Osteoblast (primary cell): ENCODE results near the gene MFSD6. TPM values are rescaled to one million over a fixed set of nuclear protein-coding genes. Genes with fewer than 3 reads are reported as not detected.

ENCODE experiments used
- DNase-seq: peaks from one replicate; pipeline ENCODE4 v3.0.0; 2011; ENCODE audit warnings: low spot score, mixed read lengths; ENCODE audit not compliant: insufficient read length; ENCODE audit errors: missing footprints
- H2AFZ ChIP-seq: 2 replicates; pipeline ENCODE4 v1.6.0; 2011; ENCODE audit warnings: mild to moderate bottlenecking, low read length
- H3K27ac ChIP-seq: 2 replicates; pipeline ENCODE4 v1.5.1; 2011; ENCODE audit warnings: mild to moderate bottlenecking, low read depth, low read length, moderate library complexity
- H3K27me3 ChIP-seq: 2 replicates; pipeline ENCODE4 v1.6.0; 2012; ENCODE audit warnings: mild to moderate bottlenecking, control low read depth, inconsistent platforms, low read length, moderate library complexity; ENCODE audit not compliant: insufficient read depth
- H3K36me3 ChIP-seq: 2 replicates; pipeline ENCODE4 v1.5.1; 2011; ENCODE audit warnings: mild to moderate bottlenecking, low read length, control low read depth, moderate library complexity; ENCODE audit not compliant: insufficient read depth
- H3K4me1 ChIP-seq: 2 replicates; pipeline ENCODE4 v1.5.1; 2011; ENCODE audit warnings: mild to moderate bottlenecking, low read length, control low read depth, moderate library complexity; ENCODE audit not compliant: insufficient read depth
- H3K4me2 ChIP-seq: 2 replicates; pipeline ENCODE4 v1.6.0; 2011; ENCODE audit warnings: mild to moderate bottlenecking, low read length; ENCODE audit not compliant: insufficient read depth
- H3K4me3 ChIP-seq: fragments of 200-600 bp; sonication (generic); 3 replicates; pipeline ENCODE4 v1.5.1; 2012; ENCODE audit warnings: mild to moderate bottlenecking, low read length, inconsistent platforms; ENCODE audit not compliant: insufficient read depth
- H3K79me2 ChIP-seq: 2 replicates; pipeline ENCODE4 v1.6.0; 2012; ENCODE audit warnings: mild to moderate bottlenecking, low read length, control low read depth, inconsistent platforms; ENCODE audit not compliant: insufficient read depth
- H3K9me3 ChIP-seq: 2 replicates; pipeline ENCODE4 v1.5.1; 2011; ENCODE audit warnings: low read depth, low read length, control low read depth
- H4K20me1 ChIP-seq: 2 replicates; pipeline ENCODE4 v1.6.0; 2012; ENCODE audit warnings: mild to moderate bottlenecking, low read length, control low read depth; ENCODE audit not compliant: insufficient read depth
- total RNA-seq: library from RNA; depleted of rRNA; stranded (reverse); fragments of >200 nt; gene quantifications from 2 replicates; pipeline ENCODE4 v1.2.3, GENCODE V29; 2012
- TF ChIP-seq, protein P1 (sequence below): IDR thresholded peaks from 2 replicates; pipeline ENCODE4 v1.5.1; 2011; ENCODE audit warnings: mild to moderate bottlenecking, low read depth, low read length, moderate library complexity; ENCODE audit errors: extremely low read depth

Gene MFSD6
- total RNA-seq, 1 donor: 11.2 TPM

DNA sequence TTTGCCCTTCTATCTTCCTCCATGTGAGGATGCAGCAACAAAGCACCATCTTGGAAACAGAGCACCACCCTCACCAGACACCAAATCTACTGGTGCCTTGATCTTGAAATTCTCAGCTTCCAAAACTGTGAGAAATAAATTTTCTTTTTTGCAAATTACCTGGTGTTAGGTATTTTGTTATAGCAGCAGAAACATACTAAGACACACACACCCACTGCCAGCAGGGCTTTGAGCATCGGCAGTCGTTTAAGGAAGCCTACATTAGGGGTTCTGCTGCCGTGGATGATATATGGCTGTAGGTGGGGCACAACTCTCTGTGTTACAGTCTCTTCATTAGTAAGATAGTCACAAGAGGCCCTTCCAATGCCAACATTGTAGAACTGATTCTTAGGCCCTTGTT lies 20.7 kb upstream of the MFSD6 start:
- no peaks in the 10 kb centered on the region for H3K4me1 ChIP-seq
- H4K20me1 ChIP-seq: no peaks in the 10 kb centered on the region
- H3K4me3 ChIP-seq: no peak overlapping the region
- H3K27me3 ChIP-seq: peaks cover 16% of the 10 kb centered on the region
- H3K4me2 ChIP-seq: no peak overlapping the region
- H3K9me3 ChIP-seq: no peaks in the 10 kb centered on the region
- TF ChIP-seq, protein P1, sequence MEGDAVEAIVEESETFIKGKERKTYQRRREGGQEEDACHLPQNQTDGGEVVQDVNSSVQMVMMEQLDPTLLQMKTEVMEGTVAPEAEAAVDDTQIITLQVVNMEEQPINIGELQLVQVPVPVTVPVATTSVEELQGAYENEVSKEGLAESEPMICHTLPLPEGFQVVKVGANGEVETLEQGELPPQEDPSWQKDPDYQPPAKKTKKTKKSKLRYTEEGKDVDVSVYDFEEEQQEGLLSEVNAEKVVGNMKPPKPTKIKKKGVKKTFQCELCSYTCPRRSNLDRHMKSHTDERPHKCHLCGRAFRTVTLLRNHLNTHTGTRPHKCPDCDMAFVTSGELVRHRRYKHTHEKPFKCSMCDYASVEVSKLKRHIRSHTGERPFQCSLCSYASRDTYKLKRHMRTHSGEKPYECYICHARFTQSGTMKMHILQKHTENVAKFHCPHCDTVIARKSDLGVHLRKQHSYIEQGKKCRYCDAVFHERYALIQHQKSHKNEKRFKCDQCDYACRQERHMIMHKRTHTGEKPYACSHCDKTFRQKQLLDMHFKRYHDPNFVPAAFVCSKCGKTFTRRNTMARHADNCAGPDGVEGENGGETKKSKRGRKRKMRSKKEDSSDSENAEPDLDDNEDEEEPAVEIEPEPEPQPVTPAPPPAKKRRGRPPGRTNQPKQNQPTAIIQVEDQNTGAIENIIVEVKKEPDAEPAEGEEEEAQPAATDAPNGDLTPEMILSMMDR: no peak
- no peaks in the 10 kb centered on the region for H3K79me2 ChIP-seq
- H3K27ac ChIP-seq: no peak overlapping the region
- no peaks in the 10 kb centered on the region for H3K36me3 ChIP-seq
- no peak overlapping the region for H2AFZ ChIP-seq
- no peak for DNase-seq

DNA sequence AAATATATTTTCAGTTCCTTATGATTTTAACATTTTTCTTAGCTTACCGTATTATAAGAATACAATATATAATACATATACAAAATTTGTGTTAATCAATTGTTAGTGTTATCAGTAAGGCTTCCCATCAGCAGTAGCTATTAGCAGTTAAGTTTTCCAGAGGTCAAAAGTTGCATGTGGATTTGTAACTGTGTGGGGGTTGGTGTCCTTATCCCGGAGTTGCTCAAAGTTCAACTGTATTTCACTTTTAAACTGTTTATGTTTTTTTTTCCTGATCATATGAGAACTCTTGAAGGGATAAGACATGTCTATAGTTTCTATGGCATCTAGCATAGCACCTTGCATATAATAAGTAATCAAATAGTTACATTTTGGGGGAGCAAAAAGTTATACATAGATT lies 11.9 kb upstream of the MFSD6 start:
- H3K4me3 ChIP-seq: no peak overlapping the region
- H3K4me2 ChIP-seq: no peak overlapping the region
- H3K79me2 ChIP-seq: no peaks in the 10 kb centered on the region
- H3K27me3 ChIP-seq: peaks cover 43% of the 10 kb centered on the region
- H4K20me1 ChIP-seq: no peaks in the 10 kb centered on the region
- no peaks in the 10 kb centered on the region for H3K4me1 ChIP-seq
- DNase-seq: no peak
- H3K36me3 ChIP-seq: no peaks in the 10 kb centered on the region
- TF ChIP-seq, protein P1: no peak
- no peak overlapping the region for H3K27ac ChIP-seq
- H2AFZ ChIP-seq: no peak overlapping the region
- no peaks in the 10 kb centered on the region for H3K9me3 ChIP-seq

DNA sequence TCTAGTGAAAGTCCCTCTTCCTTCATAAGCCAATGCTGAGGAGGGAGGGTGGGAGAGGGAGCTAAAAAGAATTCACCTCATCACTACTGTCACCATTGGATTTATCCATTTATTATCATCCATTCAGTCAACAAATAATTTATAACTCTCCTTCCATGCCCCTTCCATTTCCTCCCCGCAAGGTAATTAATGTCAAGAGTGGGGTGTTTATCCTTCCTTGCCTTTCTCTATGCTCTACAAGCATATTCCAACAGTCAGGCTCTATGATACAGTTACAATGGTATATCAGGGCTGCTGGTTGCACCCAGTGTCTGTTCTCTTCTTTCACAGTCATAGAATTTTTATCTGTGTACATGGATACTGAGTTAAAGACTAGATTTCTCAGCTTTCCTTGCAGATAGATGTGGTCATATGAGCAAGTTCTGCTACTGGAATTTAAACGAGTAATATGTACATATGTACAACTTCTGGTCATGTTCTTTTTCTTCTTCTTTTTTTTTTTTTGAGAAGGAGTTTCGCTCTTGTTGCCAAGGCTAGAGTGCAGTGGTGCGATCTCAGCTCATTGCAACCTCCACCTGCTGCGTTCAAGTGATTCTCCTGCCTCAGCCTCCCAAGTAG lies 5.1 kb upstream of the MFSD6 start:
- Histone ChIP-seq H3K27ac (no peak overlapping the region), H3K4me2 (no peak overlapping the region), H3K4me1 (no peaks in the 10 kb centered on the region), H4K20me1 (no peaks in the 10 kb centered on the region), H3K27me3 (peaks cover 11% of the 10 kb centered on the region), H2AFZ (no peak overlapping the region), H3K4me3 (no peak overlapping the region), H3K9me3 (no peaks in the 10 kb centered on the region), H3K36me3 (no peaks in the 10 kb centered on the region), H3K79me2 (no peaks in the 10 kb centered on the region)
- DNase-seq: no peak
- TF ChIP-seq, protein P1: no peak

DNA sequence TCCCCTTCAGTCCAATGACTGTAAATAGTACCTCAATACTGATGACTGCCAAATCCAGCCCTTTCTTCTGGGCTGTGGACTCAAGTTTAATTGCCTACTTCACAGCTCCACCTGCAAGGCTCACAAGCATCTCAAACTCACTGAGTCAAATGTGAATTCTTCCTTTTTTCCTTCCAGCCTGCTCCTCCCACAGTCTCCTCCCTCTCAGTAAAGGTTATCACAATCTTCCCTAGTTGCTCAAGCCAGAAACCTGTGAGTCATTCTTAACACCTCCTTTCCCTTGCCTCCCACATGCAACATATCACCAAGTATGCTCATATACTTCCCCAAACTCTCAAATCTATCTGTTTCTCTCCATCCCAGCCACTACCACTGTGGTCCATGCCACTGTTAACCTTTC lies 3.7 kb upstream of the MFSD6 start:
- Histone ChIP-seq H2AFZ (no peak overlapping the region), H3K36me3 (no peaks in the 10 kb centered on the region), H3K4me3 (no peak overlapping the region), H3K27me3 (peaks cover 17% of the 10 kb centered on the region), H4K20me1 (no peaks in the 10 kb centered on the region), H3K9me3 (no peaks in the 10 kb centered on the region), H3K4me1 (peaks cover 3% of the 10 kb centered on the region), H3K4me2 (no peak overlapping the region), H3K27ac (no peak overlapping the region), H3K79me2 (no peaks in the 10 kb centered on the region)
- peak; percentile 41 for DNase-seq
- TF ChIP-seq, protein P1: no peak
